ENCODE data around the gene PCSK6. TPM values are rescaled to one million over a fixed set of nuclear protein-coding genes. Genes with fewer than 3 reads are reported as not detected.

PCSK6 gene
- total RNA-seq, 1 donor from 2014 or later: 6.8 TPM

- FAIRE-seq: no peak
- TF ChIP-seq CTCF (IDR thresholded peaks at IDR 0.05; ENCODE audit: insufficient read depth, low read length, severe bottlenecking): no peak
- no peak for DNase-seq (ENCODE audit: low read depth)
- Histone ChIP-seq H3K36me3 (ENCODE audit: control insufficient read depth, insufficient read depth, low read length) (no peaks in the 10 kb centered on the region), H3K4me3 (ENCODE audit: low read depth, low read length) (no peak overlapping the region), H3K27me3 (ENCODE audit: control insufficient read depth, insufficient read depth, low read length) (no peaks in the 10 kb centered on the region)
Observed at GRCh38 chr15:101480613-101481380, 8.7 kb downstream of the PCSK6 start.

GRCh38 chr15:101479851-101480612 is 9.5 kb downstream of the PCSK6 start:
- Histone ChIP-seq H3K27me3 (ENCODE audit: control insufficient read depth, insufficient read depth, low read length) (no peaks in the 10 kb centered on the region), H3K36me3 (ENCODE audit: control insufficient read depth, insufficient read depth, low read length) (no peaks in the 10 kb centered on the region), H3K4me3 (ENCODE audit: low read depth, low read length) (no peak overlapping the region)
- FAIRE-seq (no peak), DNase-seq (ENCODE audit: low read depth) (no peak)
- TF ChIP-seq CTCF (IDR thresholded peaks at IDR 0.05; ENCODE audit: insufficient read depth, low read length, severe bottlenecking): no peak

GRCh38 chr15:101479342-101479845 is 10.1 kb downstream of the PCSK6 start:
- DNase-seq (ENCODE audit: low read depth): no peak
- Histone ChIP-seq H3K4me3 (ENCODE audit: low read depth, low read length) (no peak overlapping the region), H3K36me3 (ENCODE audit: control insufficient read depth, insufficient read depth, low read length) (no peaks in the 10 kb centered on the region), H3K27me3 (ENCODE audit: control insufficient read depth, insufficient read depth, low read length) (no peaks in the 10 kb centered on the region)
- FAIRE-seq: no peak
- TF ChIP-seq CTCF (IDR thresholded peaks at IDR 0.05; ENCODE audit: insufficient read depth, low read length, severe bottlenecking): no peak

- no peak overlapping the region for H3K4me3 ChIP-seq (ENCODE audit: low read depth, low read length)
- no peak for TF ChIP-seq CTCF (IDR thresholded peaks at IDR 0.05; ENCODE audit: insufficient read depth, low read length, severe bottlenecking)
- no peak for FAIRE-seq
- no peak for DNase-seq (ENCODE audit: low read depth)
- H3K36me3 ChIP-seq (ENCODE audit: control insufficient read depth, insufficient read depth, low read length): no peaks in the 10 kb centered on the region
- H3K27me3 ChIP-seq (ENCODE audit: control insufficient read depth, insufficient read depth, low read length): no peaks in the 10 kb centered on the region
Observed at GRCh38 chr15:101478701-101479341, 10.7 kb downstream of the PCSK6 start.

GRCh38 chr15:101477851-101478362 is 11.6 kb downstream of the PCSK6 start:
- Histone ChIP-seq H3K36me3 (ENCODE audit: control insufficient read depth, insufficient read depth, low read length) (no peaks in the 10 kb centered on the region), H3K27me3 (ENCODE audit: control insufficient read depth, insufficient read depth, low read length) (no peaks in the 10 kb centered on the region), H3K4me3 (ENCODE audit: low read depth, low read length) (no peak overlapping the region)
- FAIRE-seq (no peak), DNase-seq (ENCODE audit: low read depth) (no peak)
- TF ChIP-seq CTCF (IDR thresholded peaks at IDR 0.05; ENCODE audit: insufficient read depth, low read length, severe bottlenecking): no peak

Measured in bronchial epithelial cell (primary cell).